ENCODE results near the gene CAPN8. TPM values are rescaled to one million over a fixed set of nuclear protein-coding genes. Genes with fewer than 3 reads are reported as not detected.

CAPN8 gene
- total RNA-seq, 1 experiment from 2014 or later, result 0.54 TPM

- H3K4me1 ChIP-seq (ENCODE audit: control insufficient read depth in 1 of 2, insufficient read depth in 2 of 2, low read length in 2 of 2), result peaks cover 0 to 4% of the 10 kb centered on the region in 2 experiments; a peak in 1 of 4 replicates
- no peak overlapping the region for H3K27ac ChIP-seq (ENCODE audit: low read depth, low read length)
- no peaks in the 10 kb centered on the region for H3K79me2 ChIP-seq (ENCODE audit: insufficient read depth, low read length)
- no peak overlapping the region for H2AFZ ChIP-seq (ENCODE audit: low read depth, low read length, poor library complexity, severe bottlenecking)
- no peaks in the 10 kb centered on the region for H3K27me3 ChIP-seq (ENCODE audit: insufficient read depth, low read length)
- no peaks in the 10 kb centered on the region for H3K36me3 ChIP-seq (ENCODE audit: control insufficient read depth in 1 of 2, insufficient read depth in 2 of 2, low read length in 2 of 2)
- ChIA-PET RAD21 (ENCODE audit: low non-redundant PET in 1 of 2, low total read pairs in 2 of 2, uncharacterized antibody in 2 of 2, unreplicated experiment in 2 of 2) (no interaction called here), CTCF (no interaction called here), POLR2A (no interaction called here)
- no peak overlapping the region for H3K4me3 ChIP-seq (replicated peaks in 1 of 2; ENCODE audit: low read depth in 1 of 2, low read length in 2 of 2)
- intact Hi-C loops (cut with micrococcal nuclease), result no loop called here
- ATAC-seq (no peak), DNase-seq (ENCODE audit: low read depth, low spot score) (no peak)
- H3K4me2 ChIP-seq (ENCODE audit: low read length), result no peak overlapping the region
- no peaks in the 10 kb centered on the region for H3K9me2 ChIP-seq (ENCODE audit: insufficient read depth)
- H4K20me1 ChIP-seq (ENCODE audit: insufficient read depth), result no peaks in the 10 kb centered on the region
- BruUV-seq (replicated peaks), result no TSS peak
- H3K9me3 ChIP-seq (ENCODE audit: control insufficient read depth in 1 of 2, insufficient read depth in 1 of 2, low read depth in 1 of 2, low read length in 2 of 2), result no peaks in the 10 kb centered on the region
- no peak overlapping the region for H3K9ac ChIP-seq (ENCODE audit: low read length)
- TF ChIP-seq EGR1 (IDR thresholded peaks at IDR 0.05; ENCODE audit: low read depth) (no peak), SRF (IDR thresholded peaks at IDR 0.05; ENCODE audit: low read depth) (no peak), ZBTB33 (IDR thresholded peaks at IDR 0.05; ENCODE audit: extremely low read depth, insufficient replicate concordance, low read length) (no peak), ZFX (IDR thresholded peaks at IDR 0.05) (no peak), CBX3 (IDR thresholded peaks at IDR 0.05; ENCODE audit: low read depth) (no peak), JUND (IDR thresholded peaks at IDR 0.05) (no peak), FOSL1 (IDR thresholded peaks at IDR 0.05; ENCODE audit: low read depth) (no peak), REST (IDR thresholded peaks at IDR 0.05; ENCODE audit: low read depth) (no peak), EZH2phosphoT487 (IDR thresholded peaks at IDR 0.05; ENCODE audit: borderline replicate concordance) (no peak), MAX (IDR thresholded peaks at IDR 0.05) (no peak)
Measured at GRCh38 chr1:223616586-223616985, 48.9 kb downstream of the CAPN8 start.
